MM.1S (cell line): Measurements from ENCODE around the gene DNAH7.

Experiments
- DNase-seq: peaks from one replicate; pipeline ENCODE4 v3.0.0-alpha.2; 2015
- H2AFZ ChIP-seq: fragments of 300-600 bp; sonication (generic); 2 replicates; pipeline ENCODE4 v1.6.0; 2016; ENCODE audit warnings: antibody characterized with exemption, low read length
- H3F3A ChIP-seq: fragments of 300-600 bp; sonication (generic); 2 replicates; pipeline ENCODE4 v1.6.1; 2016; ENCODE audit warnings: mild to moderate bottlenecking, antibody characterized with exemption, low read length, moderate library complexity, mixed read lengths; ENCODE audit not compliant: insufficient read depth
- H3K27ac ChIP-seq: fragments of 300-600 bp; sonication (generic); 2 replicates; pipeline ENCODE4 v1.5.1; 2016; ENCODE audit warnings: mild to moderate bottlenecking, low read length
- H3K27me3 ChIP-seq: fragments of 300-600 bp; sonication (generic); replicated peaks from 2 replicates; pipeline ENCODE4 v1.6.0; 2016; ENCODE audit warnings: low read length; ENCODE audit not compliant: insufficient read depth
- H3K36me3 ChIP-seq: fragments of 300-600 bp; sonication (generic); replicated peaks from 2 replicates; pipeline ENCODE4 v1.6.1; 2016; ENCODE audit warnings: mild to moderate bottlenecking, low read length, mixed read lengths; ENCODE audit not compliant: insufficient read depth
- H3K4me1 ChIP-seq: fragments of 300-600 bp; sonication (generic); 2 replicates; pipeline ENCODE4 v1.6.1; 2016; ENCODE audit warnings: low read length, mixed read lengths
- H3K4me2 ChIP-seq: fragments of 300-600 bp; sonication (generic); 2 replicates; pipeline ENCODE4 v1.6.0; 2016; ENCODE audit warnings: low read depth, low read length
- H3K4me3 ChIP-seq: fragments of 300-600 bp; sonication (generic); 2 replicates; pipeline ENCODE4 v1.5.1; 2016; ENCODE audit warnings: low read length, mixed read lengths
- H3K79me2 ChIP-seq: fragments of 300-600 bp; sonication (generic); 2 replicates; pipeline ENCODE4 v1.6.1; 2016; ENCODE audit warnings: mixed run types, low read length, mixed read lengths
- H3K9ac ChIP-seq: fragments of 300-600 bp; sonication (generic); 2 replicates; pipeline ENCODE4 v1.6.1; 2016; ENCODE audit warnings: low read length, mixed read lengths
- H3K9me2 ChIP-seq: fragments of 300-600 bp; sonication (generic); replicated peaks from 2 replicates; pipeline ENCODE4 v1.6.1; 2016; ENCODE audit warnings: mild to moderate bottlenecking, low read length, mixed read lengths; ENCODE audit not compliant: insufficient read depth
- H3K9me3 ChIP-seq: fragments of 300-600 bp; sonication (generic); replicated peaks from 2 replicates; pipeline ENCODE4 v1.6.1; 2016; ENCODE audit warnings: mild to moderate bottlenecking, low read length, mixed read lengths; ENCODE audit not compliant: insufficient read depth
- H4K20me1 ChIP-seq: fragments of 300-600 bp; sonication (generic); 2 replicates; pipeline ENCODE4 v1.6.1; 2016; ENCODE audit warnings: mild to moderate bottlenecking, low read length, moderate library complexity, mixed read lengths; ENCODE audit not compliant: insufficient read depth
- CTCF ChIP-seq: fragments of 300-600 bp; sonication (generic); IDR thresholded peaks from 2 replicates; pipeline ENCODE4 v1.5.1; 2016; ENCODE audit warnings: antibody characterized with exemption, low read length, mixed read lengths
- EZH2 ChIP-seq: fragments of 300-600 bp; sonication (generic); optimal IDR thresholded peaks from 2 replicates; pipeline ENCODE3; 2017; ENCODE audit warnings: low read depth, mild to moderate bottlenecking, antibody characterized with exemption, low read length, mixed read lengths
- EZH2phosphoT487 ChIP-seq: fragments of 300-600 bp; sonication (generic); IDR thresholded peaks from 2 replicates; pipeline ENCODE4 v1.6.1; 2018; ENCODE audit warnings: antibody characterized with exemption, low read length

Gene DNAH7

GRCh38 chr2:196041786-196042185 lies 26.9 kb downstream of the DNAH7 start:
- Histone ChIP-seq H3K4me1 (peaks cover 16% of the 10 kb centered on the region), H3K27me3 (no peaks in the 10 kb centered on the region), H3K9ac (no peak overlapping the region), H4K20me1 (no peaks in the 10 kb centered on the region), H3K4me2 (no peak overlapping the region), H3K27ac (no peak overlapping the region), H3K79me2 (no peaks in the 10 kb centered on the region), H3F3A (peaks cover 19% of the 10 kb centered on the region), H3K9me3 (no peaks in the 10 kb centered on the region), H3K36me3 (no peaks in the 10 kb centered on the region), H2AFZ (no peak overlapping the region), H3K4me3 (no peak overlapping the region), H3K9me2 (no peaks in the 10 kb centered on the region)
- TF ChIP-seq EZH2 = no peak
- no peak for TF ChIP-seq EZH2phosphoT487
- TF ChIP-seq CTCF = no peak
- no peak for DNase-seq

- Histone ChIP-seq H3K4me2 (no peak overlapping the region), H4K20me1 (no peaks in the 10 kb centered on the region), H3K27me3 (no peaks in the 10 kb centered on the region), H3F3A (peaks cover 3% of the 10 kb centered on the region), H3K9me3 (no peaks in the 10 kb centered on the region), H3K9me2 (no peaks in the 10 kb centered on the region), H3K27ac (no peak overlapping the region), H2AFZ (no peak overlapping the region), H3K9ac (no peak overlapping the region), H3K79me2 (no peaks in the 10 kb centered on the region), H3K4me3 (no peak overlapping the region), H3K4me1 (peaks cover 8% of the 10 kb centered on the region), H3K36me3 (no peaks in the 10 kb centered on the region)
- no peak for TF ChIP-seq CTCF
- TF ChIP-seq EZH2 = no peak
- TF ChIP-seq EZH2phosphoT487 = no peak
- DNase-seq = no peak
Observed at GRCh38 chr2:196040218-196040617, 28.4 kb downstream of the DNAH7 start.

- no peak for DNase-seq
Observed at GRCh38 chr2:196036442-196036841, 32.2 kb downstream of the DNAH7 start.

More at GRCh38 chr2:196036442-196036841, 32.2 kb downstream of the DNAH7 start:
- H3K4me2 ChIP-seq = no peak overlapping the region
- no peaks in the 10 kb centered on the region for H3K4me1 ChIP-seq
- H3K27me3 ChIP-seq = no peaks in the 10 kb centered on the region
- no peaks in the 10 kb centered on the region for H4K20me1 ChIP-seq
- no peak overlapping the region for H3K9ac ChIP-seq
- no peak overlapping the region for H3K27ac ChIP-seq
- H3K4me3 ChIP-seq = no peak overlapping the region
- no peaks in the 10 kb centered on the region for H3K9me2 ChIP-seq
- H2AFZ ChIP-seq = no peak overlapping the region
- H3F3A ChIP-seq = no peaks in the 10 kb centered on the region
- H3K9me3 ChIP-seq = no peaks in the 10 kb centered on the region
- TF ChIP-seq EZH2phosphoT487 (no peak), CTCF (no peak), EZH2 (no peak)
- H3K79me2 ChIP-seq = no peaks in the 10 kb centered on the region
- H3K36me3 ChIP-seq = no peaks in the 10 kb centered on the region
